KMS-11 (cell line): Measurements from ENCODE around the gene SPINK5.
A peak's percentile ranks its signal among the peaks of the same experiment; 100 is the strongest.

Experiments
- H2AFZ ChIP-seq: fragments of 200-600 bp; sonication (generic); 2 replicates; pipeline ENCODE4 v1.6.1; 2016; ENCODE audit warnings: antibody characterized with exemption, mixed run types, low read depth
- H3K27ac ChIP-seq: fragments of 200-600 bp; sonication (generic); 2 replicates; pipeline ENCODE4 v1.6.1; 2016; ENCODE audit warnings: mild to moderate bottlenecking, mixed run types
- H3K27me3 ChIP-seq: fragments of 200-600 bp; sonication (generic); 2 replicates; pipeline ENCODE4 v1.6.1; 2017; ENCODE audit warnings: mild to moderate bottlenecking, low read depth, mixed run types, moderate library complexity; ENCODE audit not compliant: insufficient read depth
- H3K36me3 ChIP-seq: fragments of 200-600 bp; sonication (generic); 2 replicates; pipeline ENCODE4 v1.6.1; 2017; ENCODE audit warnings: mild to moderate bottlenecking, mixed run types; ENCODE audit not compliant: insufficient read depth
- H3K4me1 ChIP-seq: fragments of 200-600 bp; sonication (generic); 2 replicates; pipeline ENCODE4 v1.6.1; 2016; ENCODE audit warnings: mild to moderate bottlenecking, low read depth, mixed run types; ENCODE audit not compliant: poor library complexity, severe bottlenecking
- H3K4me2 ChIP-seq: fragments of 200-600 bp; sonication (generic); 2 replicates; pipeline ENCODE4 v1.7.0; 2016; ENCODE audit warnings: mild to moderate bottlenecking, mixed run types
- H3K4me3 ChIP-seq: fragments of 200-600 bp; sonication (generic); IDR thresholded peaks from 2 replicates; pipeline ENCODE4 v1.6.1; 2017; ENCODE audit warnings: low read depth, low read length, mixed read lengths; ENCODE audit not compliant: insufficient read depth
- H3K79me2 ChIP-seq: fragments of 200-600 bp; sonication (generic); 2 replicates; pipeline ENCODE4 v1.6.1; 2016; ENCODE audit warnings: low read depth, mixed run types; ENCODE audit not compliant: insufficient read depth
- H3K9ac ChIP-seq: fragments of 200-600 bp; sonication (generic); 2 replicates; pipeline ENCODE4 v1.6.1; 2016; ENCODE audit warnings: mild to moderate bottlenecking, mixed run types
- H4K20me1 ChIP-seq: fragments of 200-600 bp; sonication (generic); 2 replicates; pipeline ENCODE4 v1.6.1; 2016; ENCODE audit warnings: mild to moderate bottlenecking, mixed run types; ENCODE audit not compliant: insufficient read depth
- CTCF ChIP-seq: fragments of 200-600 bp; sonication (generic); conservative IDR thresholded peaks from 2 replicates; pipeline ENCODE4 v1.6.1; 2017; ENCODE audit warnings: low read depth, mild to moderate bottlenecking, antibody characterized with exemption, low read length, moderate library complexity, mixed read lengths

The SPINK5 gene

GRCh38 chr5:148029131-148029530 lies 34.6 kb upstream of the SPINK5 start:
- Histone ChIP-seq H3K9ac (no peak overlapping the region), H3K36me3 (no peaks in the 10 kb centered on the region), H4K20me1 (no peaks in the 10 kb centered on the region), H3K4me2 (no peak overlapping the region), H3K79me2 (no peaks in the 10 kb centered on the region), H3K4me1 (peaks cover 8% of the 10 kb centered on the region), H3K27ac (no peak overlapping the region), H3K27me3 (no peaks in the 10 kb centered on the region), H2AFZ (no peak overlapping the region), H3K4me3 (no peak overlapping the region)
- no peak for TF ChIP-seq CTCF

- no peaks in the 10 kb centered on the region for H3K27me3 ChIP-seq
- no peak overlapping the region for H3K4me3 ChIP-seq
- no peak for TF ChIP-seq CTCF
- no peak overlapping the region for H2AFZ ChIP-seq
- no peaks in the 10 kb centered on the region for H4K20me1 ChIP-seq
- no peaks in the 10 kb centered on the region for H3K36me3 ChIP-seq
- no peak overlapping the region for H3K4me2 ChIP-seq
- H3K27ac ChIP-seq: no peak overlapping the region
- H3K79me2 ChIP-seq: no peaks in the 10 kb centered on the region
- H3K9ac ChIP-seq: no peak overlapping the region
- H3K4me1 ChIP-seq: peaks cover 22% of the 10 kb centered on the region
Measured at GRCh38 chr5:148033134-148033533, 30.6 kb upstream of the SPINK5 start.

- no peak for TF ChIP-seq CTCF
- no peak overlapping the region for H3K9ac ChIP-seq
- H3K27ac ChIP-seq: no peak overlapping the region
- no peaks in the 10 kb centered on the region for H4K20me1 ChIP-seq
- no peak overlapping the region for H3K4me3 ChIP-seq
- H3K79me2 ChIP-seq: no peaks in the 10 kb centered on the region
- H3K4me2 ChIP-seq: no peak overlapping the region
- H3K36me3 ChIP-seq: no peaks in the 10 kb centered on the region
- 0 out of 2 replicates have a peak overlapping the region, but pooled peaks have one; percentile 11 for H2AFZ ChIP-seq
- no peaks in the 10 kb centered on the region for H3K27me3 ChIP-seq
- H3K4me1 ChIP-seq: peaks cover 14% of the 10 kb centered on the region
Measured at GRCh38 chr5:148035676-148036075, 28.1 kb upstream of the SPINK5 start.

GRCh38 chr5:148042881-148043280 lies 20.9 kb upstream of the SPINK5 start:
- Histone ChIP-seq H3K27me3 (no peaks in the 10 kb centered on the region), H3K27ac (no peak overlapping the region), H3K79me2 (no peaks in the 10 kb centered on the region), H3K36me3 (no peaks in the 10 kb centered on the region), H3K4me1 (no peaks in the 10 kb centered on the region), H3K9ac (no peak overlapping the region), H4K20me1 (no peaks in the 10 kb centered on the region), H3K4me2 (no peak overlapping the region), H2AFZ (no peak overlapping the region), H3K4me3 (no peak overlapping the region)
- no peak for TF ChIP-seq CTCF
